ENCODE results near the gene CDKN2D.
A peak's percentile ranks its signal among the peaks of the same experiment; 100 is the strongest.

Gene CDKN2D

DNA sequence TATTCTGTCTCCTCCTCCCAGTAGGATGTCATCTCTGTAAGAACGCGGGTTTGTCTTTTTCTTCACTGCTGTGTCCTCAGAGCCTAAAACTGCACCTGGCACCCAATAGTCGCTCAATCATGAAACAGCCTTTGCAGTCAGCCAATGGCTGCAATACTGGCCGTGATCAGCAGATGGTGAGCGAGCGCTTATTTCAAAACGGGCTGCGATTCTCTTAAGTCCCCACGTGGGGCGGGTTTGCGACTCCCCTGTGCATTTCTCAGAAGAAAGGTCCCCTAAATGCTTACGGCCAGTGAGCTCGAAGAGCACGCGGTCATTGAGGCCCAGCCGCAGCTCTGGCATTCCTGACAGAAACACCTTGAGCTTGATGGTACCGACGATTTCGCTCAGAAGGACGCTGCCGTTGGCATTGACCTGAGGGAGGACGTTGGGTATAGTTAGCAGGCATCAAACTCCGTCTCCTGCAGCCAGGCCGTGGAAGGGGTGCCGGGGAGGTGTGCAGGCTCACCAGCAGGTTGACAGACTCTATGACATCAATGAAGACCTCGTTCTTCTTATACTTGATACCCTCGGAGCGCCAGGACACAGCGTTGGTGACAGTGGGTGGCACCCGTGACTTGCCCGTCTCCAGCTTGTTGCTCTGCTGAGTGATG lies 12.3 kb upstream of the CDKN2D start:
- no peak overlapping the region for H3K27ac ChIP-seq (ENCODE audit: low read depth, low read length)
- no peaks in the 10 kb centered on the region for H3K27me3 ChIP-seq (ENCODE audit: control insufficient read depth, low read length)
- H4K20me1 ChIP-seq (ENCODE audit: control insufficient read depth, insufficient read depth, low read depth, low read length), result no peaks in the 10 kb centered on the region
- H3K36me3 ChIP-seq (ENCODE audit: control insufficient read depth, low read length), result no peaks in the 10 kb centered on the region
- H3K9me3 ChIP-seq (ENCODE audit: control insufficient read depth, insufficient read depth, low read length), result no peaks in the 10 kb centered on the region
- H3K4me1 ChIP-seq (ENCODE audit: control insufficient read depth, low read length), result peaks cover 11% of the 10 kb centered on the region
- no peak overlapping the region for H3K4me3 ChIP-seq (ENCODE audit: low read length)
- TF ChIP-seq EZH2phosphoT487 (IDR thresholded peaks at IDR 0.05; ENCODE audit: borderline replicate concordance, low read length), result no peak
- TF ChIP-seq, protein P1, sequence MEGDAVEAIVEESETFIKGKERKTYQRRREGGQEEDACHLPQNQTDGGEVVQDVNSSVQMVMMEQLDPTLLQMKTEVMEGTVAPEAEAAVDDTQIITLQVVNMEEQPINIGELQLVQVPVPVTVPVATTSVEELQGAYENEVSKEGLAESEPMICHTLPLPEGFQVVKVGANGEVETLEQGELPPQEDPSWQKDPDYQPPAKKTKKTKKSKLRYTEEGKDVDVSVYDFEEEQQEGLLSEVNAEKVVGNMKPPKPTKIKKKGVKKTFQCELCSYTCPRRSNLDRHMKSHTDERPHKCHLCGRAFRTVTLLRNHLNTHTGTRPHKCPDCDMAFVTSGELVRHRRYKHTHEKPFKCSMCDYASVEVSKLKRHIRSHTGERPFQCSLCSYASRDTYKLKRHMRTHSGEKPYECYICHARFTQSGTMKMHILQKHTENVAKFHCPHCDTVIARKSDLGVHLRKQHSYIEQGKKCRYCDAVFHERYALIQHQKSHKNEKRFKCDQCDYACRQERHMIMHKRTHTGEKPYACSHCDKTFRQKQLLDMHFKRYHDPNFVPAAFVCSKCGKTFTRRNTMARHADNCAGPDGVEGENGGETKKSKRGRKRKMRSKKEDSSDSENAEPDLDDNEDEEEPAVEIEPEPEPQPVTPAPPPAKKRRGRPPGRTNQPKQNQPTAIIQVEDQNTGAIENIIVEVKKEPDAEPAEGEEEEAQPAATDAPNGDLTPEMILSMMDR (IDR thresholded peaks at IDR 0.05; ENCODE audit: low read depth, low read length, poor library complexity, severe bottlenecking), result peak; percentile 99
- no peaks in the 10 kb centered on the region for H3K79me2 ChIP-seq (ENCODE audit: control insufficient read depth, low read length)
- no peaks in the 10 kb centered on the region for H3F3A ChIP-seq (ENCODE audit: control insufficient read depth, insufficient read depth)
- no peaks in the 10 kb centered on the region for H3K9me2 ChIP-seq (replicated peaks; ENCODE audit: control insufficient read depth, low read length)
- peak overlapping the region; percentile 40 for H3K4me2 ChIP-seq (ENCODE audit: low read length)

DNA sequence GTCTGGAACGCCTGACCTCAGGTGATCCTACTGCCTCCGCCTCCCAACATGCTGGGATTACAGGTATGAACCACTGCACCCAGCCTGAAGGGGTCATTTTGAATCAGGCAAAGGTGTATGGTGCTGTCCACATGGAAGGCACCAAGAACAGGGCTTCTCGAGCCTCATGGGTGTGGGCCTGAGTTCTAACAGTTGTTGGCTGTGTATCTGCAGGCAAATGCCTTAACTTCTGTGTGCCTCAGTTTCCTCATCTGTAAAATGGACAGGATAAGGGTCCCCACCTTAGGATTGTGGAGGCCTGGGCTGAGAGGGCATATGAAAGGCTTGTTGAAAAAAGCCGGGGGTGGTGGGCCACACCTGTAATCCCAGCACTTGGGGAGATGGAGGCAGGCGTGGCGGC lies 9.2 kb upstream of the CDKN2D start:
- Histone ChIP-seq H3K9me3 (ENCODE audit: control insufficient read depth, insufficient read depth, low read length) (no peaks in the 10 kb centered on the region), H3K4me1 (ENCODE audit: control insufficient read depth, low read length) (peaks cover 4% of the 10 kb centered on the region; the same call in 1 of the 2 replicates), H3F3A (ENCODE audit: control insufficient read depth, insufficient read depth) (no peaks in the 10 kb centered on the region), H3K4me3 (ENCODE audit: low read length) (no peak overlapping the region), H4K20me1 (ENCODE audit: control insufficient read depth, insufficient read depth, low read depth, low read length) (no peaks in the 10 kb centered on the region), H3K27ac (ENCODE audit: low read depth, low read length) (no peak overlapping the region), H3K36me3 (ENCODE audit: control insufficient read depth, low read length) (no peaks in the 10 kb centered on the region), H3K27me3 (ENCODE audit: control insufficient read depth, low read length) (no peaks in the 10 kb centered on the region), H3K9me2 (replicated peaks; ENCODE audit: control insufficient read depth, low read length) (no peaks in the 10 kb centered on the region), H3K4me2 (ENCODE audit: low read length) (no peak overlapping the region), H3K79me2 (ENCODE audit: control insufficient read depth, low read length) (no peaks in the 10 kb centered on the region)
- TF ChIP-seq, protein P1 (IDR thresholded peaks at IDR 0.05; ENCODE audit: low read depth, low read length, poor library complexity, severe bottlenecking), result no peak

DNA sequence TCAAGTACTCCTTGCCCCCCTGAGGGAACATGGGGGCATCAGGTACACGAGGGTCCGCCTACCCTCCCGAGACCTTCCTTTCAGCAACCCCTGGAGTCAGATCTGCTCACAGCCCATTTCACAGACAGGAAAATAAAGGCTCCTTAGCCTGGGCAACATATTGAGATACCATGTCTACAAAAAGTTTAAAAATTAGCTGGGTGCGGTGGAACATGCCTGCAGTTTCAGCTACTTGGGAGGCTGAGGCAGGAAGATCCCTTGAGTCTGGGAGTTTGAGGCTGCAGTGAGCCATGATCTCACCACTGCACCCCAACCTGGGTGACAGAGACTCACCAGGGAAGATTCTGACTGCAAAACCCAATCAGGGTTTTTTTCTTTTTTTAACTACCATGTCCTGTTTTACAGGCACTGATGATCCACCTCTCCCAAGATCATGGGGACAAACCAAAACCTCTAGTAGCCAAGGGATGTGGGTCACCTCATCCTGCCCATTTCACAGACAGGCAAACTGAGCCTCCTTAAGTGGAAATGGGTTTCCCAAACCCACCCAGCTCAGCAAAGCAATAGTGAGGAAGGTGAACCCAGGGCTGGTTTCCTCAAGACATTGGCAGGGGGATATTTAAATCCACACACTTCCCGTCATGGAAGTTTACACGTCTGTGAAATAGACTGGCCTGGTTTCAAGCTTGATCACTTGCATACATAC lies 6.4 kb upstream of the CDKN2D start:
- Histone ChIP-seq H3K79me2 (ENCODE audit: control insufficient read depth, low read length) (no peaks in the 10 kb centered on the region), H3K27ac (ENCODE audit: low read depth, low read length) (no peak overlapping the region), H3K4me3 (ENCODE audit: low read length) (no peak overlapping the region), H3F3A (ENCODE audit: control insufficient read depth, insufficient read depth) (no peaks in the 10 kb centered on the region; the same call in 1 of the 2 replicates), H4K20me1 (ENCODE audit: control insufficient read depth, insufficient read depth, low read depth, low read length) (no peaks in the 10 kb centered on the region), H3K27me3 (ENCODE audit: control insufficient read depth, low read length) (no peaks in the 10 kb centered on the region), H3K9me2 (replicated peaks; ENCODE audit: control insufficient read depth, low read length) (no peaks in the 10 kb centered on the region), H3K4me1 (ENCODE audit: control insufficient read depth, low read length) (0 out of 2 replicates have a peak, but pooled peaks cover 3% of the 10 kb centered on the region), H3K4me2 (ENCODE audit: low read length) (no peak overlapping the region), H3K36me3 (ENCODE audit: control insufficient read depth, low read length) (no peaks in the 10 kb centered on the region), H3K9me3 (ENCODE audit: control insufficient read depth, insufficient read depth, low read length) (no peaks in the 10 kb centered on the region)
- no peak for TF ChIP-seq EZH2phosphoT487 (IDR thresholded peaks at IDR 0.05; ENCODE audit: borderline replicate concordance, low read length)
- TF ChIP-seq, protein P1 (IDR thresholded peaks at IDR 0.05; ENCODE audit: low read depth, low read length, poor library complexity, severe bottlenecking), result no peak

Measured in DOHH2 (cell line).